Articular chondrocyte of knee joint (primary cell): ENCODE results near the gene ZNF33A. TPM values are rescaled to one million over a fixed set of nuclear protein-coding genes. Genes with fewer than 3 reads are reported as not detected.

Experiments used
- small RNA-seq: library from RNA; depleted of rRNA; stranded (forward); fragments of <200 nt; gene quantifications from one replicate; pipeline ENCODE3, GENCODE V24; 2012
- total RNA-seq: library from RNA; depleted of rRNA; stranded (reverse); fragments of >200 nt; gene quantifications from 2 replicates; pipeline ENCODE4 v1.2.3, GENCODE V29; 2012

The ZNF33A gene
- total RNA-seq: 28.1 and 29.5 TPM in 2 replicates

GRCh38 chr10:38010119-38010903, at the start of gene ZNF33A:
ZNF33A (plus strand) TSS chr10:38010675; CDS start chr10:38012342, 1,667 bp downstream.

GRCh38 chr10:37976091-37976879, 34.2 kb upstream of the ZNF33A start, which contains the start of gene ZNF25:
ZNF25 (minus strand) TSS chr10:37976647; CDS start chr10:37971722, 4,925 bp downstream.

GRCh38 chr10:38094158-38094926, 83.9 kb downstream of the ZNF33A start, which contains the start of gene ZNF37A:
ZNF37A (plus strand) TSS chr10:38094337; CDS start chr10:38096618, 2,281 bp downstream.

Small RNA genes within 50 kb of the gene (small RNA-seq; reads per million reads assigned to genes)
- gene AL161931.1 (not detected), gene FXYD6P2 (not detected), gene RF00019 (not detected), gene RNU6-795P (not detected)

Other genes starting within 250 kb of the ZNF33A start
- gene ZNF248, start 153.1 kb upstream of the ZNF33A start, total RNA-seq: 11.1 and 13.5 TPM in 2 replicates
- 15.2 and 20.0 TPM in 2 replicates for gene ZNF25, start 34.0 kb upstream of the ZNF33A start, total RNA-seq
- gene ZNF37A, start 83.7 kb downstream of the ZNF33A start, total RNA-seq: 17.4 and 22.5 TPM in 2 replicates